ENCODE measurements around the gene MORC2.

Gene MORC2

GRCh38 chr22:30968924-30969531 is 454 bp upstream of the MORC2 start, which contains the start of gene TUG1 (continued):
- TF ChIP-seq GLI4 (tag by site-specific recombination; IDR thresholded peaks at IDR 0.05) (no peak), KLF10 (tag by site-specific recombination; IDR thresholded peaks at IDR 0.05) (0 out of 2 replicates have a peak, but pooled peaks have one; percentile 53), ZSCAN30 (tag by site-specific recombination; IDR thresholded peaks at IDR 0.05) (no peak), ZSCAN16 (tag by site-specific recombination; IDR thresholded peaks at IDR 0.05) (no peak), ZSCAN23 (tag by site-specific recombination; IDR thresholded peaks at IDR 0.05) (no peak), ZNF311 (tag by site-specific recombination; IDR thresholded peaks at IDR 0.05; ENCODE audit: borderline replicate concordance) (no peak), EGR2 (tag by site-specific recombination; IDR thresholded peaks at IDR 0.05; ENCODE audit: low read depth) (peak; percentile 63), ZNF354C (tag by site-specific recombination; IDR thresholded peaks at IDR 0.05; ENCODE audit: borderline replicate concordance, low read depth) (no peak), IKZF3 (tag by site-specific recombination; IDR thresholded peaks at IDR 0.05) (peak; percentile 33; the same call in 1 of the 2 replicates)

DNA sequence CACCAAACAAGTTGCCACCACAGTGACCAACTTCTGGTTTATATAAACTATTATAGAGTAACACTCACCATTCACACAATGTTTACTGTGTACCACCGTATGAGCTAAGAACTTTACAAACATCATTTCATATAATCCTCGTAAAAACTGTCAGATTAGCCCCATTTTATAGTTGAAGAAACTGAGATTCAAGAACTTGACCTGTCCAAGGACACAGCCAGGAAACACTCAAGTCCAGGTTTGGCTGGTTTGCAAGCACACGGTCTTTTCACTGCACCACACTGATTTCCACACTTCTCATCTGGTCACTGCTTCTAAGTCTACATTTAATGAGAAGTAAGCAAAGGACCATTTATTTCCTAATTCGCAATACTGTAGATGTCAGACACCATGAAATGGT is 3.7 kb downstream of the MORC2 start:
- ChIA-PET CTCF (interaction anchor here (0.6 to 2.3 kb wide), 4 partner anchors 118 to 701 kb away, joined by 3 to 9 read pairs (median 3); partner anchors contain the start of gene SELENOM), POLR2A (no interaction called here)
- H3K36me3 ChIP-seq (ENCODE audit: control insufficient read depth in 2 of 2, insufficient read depth in 1 of 2, low read length in 2 of 2), result peaks cover 0 to 15% of the 10 kb centered on the region in 2 experiments
- no peak overlapping the region for H3K4me3 ChIP-seq (ENCODE audit: low read depth, low read length)
- TF ChIP-seq ZNF155 (tag by site-specific recombination; IDR thresholded peaks at IDR 0.05) (no peak), ZBTB17 (tag by site-specific recombination; IDR thresholded peaks at IDR 0.05) (no peak), ZNF530 (tag by site-specific recombination; IDR thresholded peaks at IDR 0.05; ENCODE audit: low read depth) (no peak), ZNF175 (tag by site-specific recombination; IDR thresholded peaks at IDR 0.05) (no peak), ZEB2 (tag by site-specific recombination; IDR thresholded peaks at IDR 0.05) (no peak), ZBTB20 (tag by site-specific recombination; IDR thresholded peaks at IDR 0.05) (no peak), SP7 (tag by site-specific recombination; IDR thresholded peaks at IDR 0.05) (no peak), ZNF202 (tag by site-specific recombination; IDR thresholded peaks at IDR 0.05; ENCODE audit: borderline replicate concordance) (no peak), OVOL3 (tag by site-specific recombination; IDR thresholded peaks at IDR 0.05) (no peak), ZNF624 (tag by site-specific recombination; IDR thresholded peaks at IDR 0.05) (no peak), ZNF692 (tag by site-specific recombination; IDR thresholded peaks at IDR 0.05) (no peak), KLF1 (tag by site-specific recombination; IDR thresholded peaks at IDR 0.05) (no peak), AEBP2 (tag by site-specific recombination; IDR thresholded peaks at IDR 0.05; ENCODE audit: borderline replicate concordance) (no peak)
- TF ChIP-seq, protein P1, sequence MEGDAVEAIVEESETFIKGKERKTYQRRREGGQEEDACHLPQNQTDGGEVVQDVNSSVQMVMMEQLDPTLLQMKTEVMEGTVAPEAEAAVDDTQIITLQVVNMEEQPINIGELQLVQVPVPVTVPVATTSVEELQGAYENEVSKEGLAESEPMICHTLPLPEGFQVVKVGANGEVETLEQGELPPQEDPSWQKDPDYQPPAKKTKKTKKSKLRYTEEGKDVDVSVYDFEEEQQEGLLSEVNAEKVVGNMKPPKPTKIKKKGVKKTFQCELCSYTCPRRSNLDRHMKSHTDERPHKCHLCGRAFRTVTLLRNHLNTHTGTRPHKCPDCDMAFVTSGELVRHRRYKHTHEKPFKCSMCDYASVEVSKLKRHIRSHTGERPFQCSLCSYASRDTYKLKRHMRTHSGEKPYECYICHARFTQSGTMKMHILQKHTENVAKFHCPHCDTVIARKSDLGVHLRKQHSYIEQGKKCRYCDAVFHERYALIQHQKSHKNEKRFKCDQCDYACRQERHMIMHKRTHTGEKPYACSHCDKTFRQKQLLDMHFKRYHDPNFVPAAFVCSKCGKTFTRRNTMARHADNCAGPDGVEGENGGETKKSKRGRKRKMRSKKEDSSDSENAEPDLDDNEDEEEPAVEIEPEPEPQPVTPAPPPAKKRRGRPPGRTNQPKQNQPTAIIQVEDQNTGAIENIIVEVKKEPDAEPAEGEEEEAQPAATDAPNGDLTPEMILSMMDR (tag by site-specific recombination; IDR thresholded peaks at IDR 0.05), result no peak
- TF ChIP-seq, protein P2, sequence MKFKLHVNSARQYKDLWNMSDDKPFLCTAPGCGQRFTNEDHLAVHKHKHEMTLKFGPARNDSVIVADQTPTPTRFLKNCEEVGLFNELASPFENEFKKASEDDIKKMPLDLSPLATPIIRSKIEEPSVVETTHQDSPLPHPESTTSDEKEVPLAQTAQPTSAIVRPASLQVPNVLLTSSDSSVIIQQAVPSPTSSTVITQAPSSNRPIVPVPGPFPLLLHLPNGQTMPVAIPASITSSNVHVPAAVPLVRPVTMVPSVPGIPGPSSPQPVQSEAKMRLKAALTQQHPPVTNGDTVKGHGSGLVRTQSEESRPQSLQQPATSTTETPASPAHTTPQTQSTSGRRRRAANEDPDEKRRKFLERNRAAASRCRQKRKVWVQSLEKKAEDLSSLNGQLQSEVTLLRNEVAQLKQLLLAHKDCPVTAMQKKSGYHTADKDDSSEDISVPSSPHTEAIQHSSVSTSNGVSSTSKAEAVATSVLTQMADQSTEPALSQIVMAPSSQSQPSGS (tag by site-specific recombination; IDR thresholded peaks at IDR 0.05; ENCODE audit: low read depth), result no peak
- H3K4me1 ChIP-seq (ENCODE audit: control insufficient read depth, insufficient read depth, low read length), result no peaks in the 10 kb centered on the region; the same call in 1 of the 2 replicates
- H3K9me3 ChIP-seq (ENCODE audit: control insufficient read depth, insufficient read depth, low read depth, low read length), result peaks cover 3% of the 10 kb centered on the region; the same call in 1 of the 2 replicates
- no peak overlapping the region for H3K27ac ChIP-seq (ENCODE audit: extremely low read depth, low read depth, low read length)
